ENCODE measurements around the gene GFPT2.

- no peak for TF ChIP-seq POLR2A (IDR thresholded peaks at IDR 0.05)
- TF ChIP-seq, protein P1, sequence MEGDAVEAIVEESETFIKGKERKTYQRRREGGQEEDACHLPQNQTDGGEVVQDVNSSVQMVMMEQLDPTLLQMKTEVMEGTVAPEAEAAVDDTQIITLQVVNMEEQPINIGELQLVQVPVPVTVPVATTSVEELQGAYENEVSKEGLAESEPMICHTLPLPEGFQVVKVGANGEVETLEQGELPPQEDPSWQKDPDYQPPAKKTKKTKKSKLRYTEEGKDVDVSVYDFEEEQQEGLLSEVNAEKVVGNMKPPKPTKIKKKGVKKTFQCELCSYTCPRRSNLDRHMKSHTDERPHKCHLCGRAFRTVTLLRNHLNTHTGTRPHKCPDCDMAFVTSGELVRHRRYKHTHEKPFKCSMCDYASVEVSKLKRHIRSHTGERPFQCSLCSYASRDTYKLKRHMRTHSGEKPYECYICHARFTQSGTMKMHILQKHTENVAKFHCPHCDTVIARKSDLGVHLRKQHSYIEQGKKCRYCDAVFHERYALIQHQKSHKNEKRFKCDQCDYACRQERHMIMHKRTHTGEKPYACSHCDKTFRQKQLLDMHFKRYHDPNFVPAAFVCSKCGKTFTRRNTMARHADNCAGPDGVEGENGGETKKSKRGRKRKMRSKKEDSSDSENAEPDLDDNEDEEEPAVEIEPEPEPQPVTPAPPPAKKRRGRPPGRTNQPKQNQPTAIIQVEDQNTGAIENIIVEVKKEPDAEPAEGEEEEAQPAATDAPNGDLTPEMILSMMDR (IDR thresholded peaks at IDR 0.05), result no peak
These were observed 9.1 kb downstream of the GFPT2 start for GRCh38 chr5:180343831-180344695.

Measured in sigmoid colon (tissue), 3 donors.